ENCODE data around the gene SLX9.

SLX9 gene

DNA sequence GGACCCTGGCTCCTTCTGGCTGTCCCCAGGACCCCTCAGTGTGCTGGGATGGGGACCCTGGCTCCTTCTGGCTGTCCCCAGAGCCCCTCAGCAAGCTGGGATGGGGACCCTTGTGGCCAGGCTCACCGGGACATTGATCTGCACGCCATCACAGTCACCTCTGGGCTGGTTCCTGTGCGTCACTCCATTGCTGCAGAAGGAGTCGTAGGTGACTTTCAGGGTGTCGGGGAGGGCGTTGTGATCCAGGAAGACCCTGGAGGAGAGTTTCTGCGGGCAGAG lies 46.6 kb upstream of the SLX9 start:
- Histone ChIP-seq H3K79me2 (ENCODE audit: insufficient read depth, low read length) (no peaks in the 10 kb centered on the region), H3K9ac (ENCODE audit: low read length) (no peak overlapping the region), H2AFZ (ENCODE audit: low read length) (no peak overlapping the region), H3F3A (ENCODE audit: insufficient read depth, low read length) (no peaks in the 10 kb centered on the region), H3K27ac (ENCODE audit: low read depth, low read length, poor library complexity, severe bottlenecking) (no peak overlapping the region), H3K36me3 (ENCODE audit: insufficient read depth, low read length) (no peaks in the 10 kb centered on the region), H3K9me3 (ENCODE audit: low read length) (no peaks in the 10 kb centered on the region), H3K4me1 (ENCODE audit: insufficient read depth, low read length, severe bottlenecking) (no peaks in the 10 kb centered on the region), H3K4me2 (ENCODE audit: low read length) (no peak overlapping the region), H4K20me1 (ENCODE audit: insufficient read depth, low read length) (no peaks in the 10 kb centered on the region), H3K4me3 (ENCODE audit: low read depth, low read length, poor library complexity, severe bottlenecking) (no peak overlapping the region), H3K9me2 (ENCODE audit: low read depth, low read length) (no peaks in the 10 kb centered on the region), H3K27me3 (ENCODE audit: insufficient read depth, low read length) (peaks cover 8% of the 10 kb centered on the region)
- TF ChIP-seq EZH2 (IDR thresholded peaks at IDR 0.05; ENCODE audit: borderline replicate concordance, low read length) = no peak
- TF ChIP-seq, protein P1, sequence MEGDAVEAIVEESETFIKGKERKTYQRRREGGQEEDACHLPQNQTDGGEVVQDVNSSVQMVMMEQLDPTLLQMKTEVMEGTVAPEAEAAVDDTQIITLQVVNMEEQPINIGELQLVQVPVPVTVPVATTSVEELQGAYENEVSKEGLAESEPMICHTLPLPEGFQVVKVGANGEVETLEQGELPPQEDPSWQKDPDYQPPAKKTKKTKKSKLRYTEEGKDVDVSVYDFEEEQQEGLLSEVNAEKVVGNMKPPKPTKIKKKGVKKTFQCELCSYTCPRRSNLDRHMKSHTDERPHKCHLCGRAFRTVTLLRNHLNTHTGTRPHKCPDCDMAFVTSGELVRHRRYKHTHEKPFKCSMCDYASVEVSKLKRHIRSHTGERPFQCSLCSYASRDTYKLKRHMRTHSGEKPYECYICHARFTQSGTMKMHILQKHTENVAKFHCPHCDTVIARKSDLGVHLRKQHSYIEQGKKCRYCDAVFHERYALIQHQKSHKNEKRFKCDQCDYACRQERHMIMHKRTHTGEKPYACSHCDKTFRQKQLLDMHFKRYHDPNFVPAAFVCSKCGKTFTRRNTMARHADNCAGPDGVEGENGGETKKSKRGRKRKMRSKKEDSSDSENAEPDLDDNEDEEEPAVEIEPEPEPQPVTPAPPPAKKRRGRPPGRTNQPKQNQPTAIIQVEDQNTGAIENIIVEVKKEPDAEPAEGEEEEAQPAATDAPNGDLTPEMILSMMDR (IDR thresholded peaks at IDR 0.05; ENCODE audit: low read length) = no peak

DNA sequence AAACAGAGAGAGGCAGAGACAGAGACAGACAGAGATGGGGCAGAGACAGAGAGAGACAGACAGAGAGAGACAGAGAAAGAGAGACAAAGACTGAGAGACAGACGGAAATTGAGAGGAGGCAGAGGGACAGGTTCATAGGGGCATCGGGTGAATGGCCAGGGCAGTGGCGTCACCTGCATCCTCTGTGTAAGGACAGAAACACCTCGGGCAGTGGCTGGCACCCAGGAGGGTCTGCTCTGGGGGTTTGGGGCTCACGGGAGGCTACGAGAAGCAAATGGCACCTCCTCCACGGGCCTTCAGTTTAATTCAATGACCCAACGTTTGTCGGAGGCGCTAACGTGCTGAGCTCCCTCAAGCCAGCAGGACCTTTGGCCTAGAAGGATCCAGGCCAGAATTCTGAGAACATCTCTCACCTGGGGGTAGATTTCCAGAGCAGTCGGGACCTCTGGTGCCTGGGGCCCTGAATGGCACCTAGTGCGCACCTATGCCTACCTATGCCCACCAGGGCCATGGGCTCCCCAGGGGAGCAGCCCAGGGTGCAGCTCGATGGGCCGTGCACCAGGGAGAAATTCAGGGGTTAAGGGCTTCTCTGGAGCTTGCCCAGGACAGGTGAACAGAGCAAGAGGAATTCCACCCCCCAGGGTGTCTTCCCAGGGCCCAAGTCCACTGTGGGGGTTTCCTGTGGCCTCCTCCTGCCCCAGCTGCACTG lies 45.7 kb upstream of the SLX9 start:
- no peaks in the 10 kb centered on the region for H3K79me2 ChIP-seq (ENCODE audit: insufficient read depth, low read length)
- no peak overlapping the region for H3K4me3 ChIP-seq (ENCODE audit: low read depth, low read length, poor library complexity, severe bottlenecking)
- H3K27me3 ChIP-seq (ENCODE audit: insufficient read depth, low read length) = peaks cover 8% of the 10 kb centered on the region
- no peaks in the 10 kb centered on the region for H3K9me3 ChIP-seq (ENCODE audit: low read length)
- no peaks in the 10 kb centered on the region for H3F3A ChIP-seq (ENCODE audit: insufficient read depth, low read length)
- no peaks in the 10 kb centered on the region for H3K4me1 ChIP-seq (ENCODE audit: insufficient read depth, low read length, severe bottlenecking)
- H3K4me2 ChIP-seq (ENCODE audit: low read length) = no peak overlapping the region
- no peak overlapping the region for H2AFZ ChIP-seq (ENCODE audit: low read length)
- no peak overlapping the region for H3K9ac ChIP-seq (ENCODE audit: low read length)
- no peaks in the 10 kb centered on the region for H4K20me1 ChIP-seq (ENCODE audit: insufficient read depth, low read length)
- no peak overlapping the region for H3K27ac ChIP-seq (ENCODE audit: low read depth, low read length, poor library complexity, severe bottlenecking)
- no peaks in the 10 kb centered on the region for H3K36me3 ChIP-seq (ENCODE audit: insufficient read depth, low read length)
- no peaks in the 10 kb centered on the region for H3K9me2 ChIP-seq (ENCODE audit: low read depth, low read length)
- TF ChIP-seq, protein P1 (IDR thresholded peaks at IDR 0.05; ENCODE audit: low read length) = no peak
- TF ChIP-seq EZH2 (IDR thresholded peaks at IDR 0.05; ENCODE audit: borderline replicate concordance, low read length) = no peak

DNA sequence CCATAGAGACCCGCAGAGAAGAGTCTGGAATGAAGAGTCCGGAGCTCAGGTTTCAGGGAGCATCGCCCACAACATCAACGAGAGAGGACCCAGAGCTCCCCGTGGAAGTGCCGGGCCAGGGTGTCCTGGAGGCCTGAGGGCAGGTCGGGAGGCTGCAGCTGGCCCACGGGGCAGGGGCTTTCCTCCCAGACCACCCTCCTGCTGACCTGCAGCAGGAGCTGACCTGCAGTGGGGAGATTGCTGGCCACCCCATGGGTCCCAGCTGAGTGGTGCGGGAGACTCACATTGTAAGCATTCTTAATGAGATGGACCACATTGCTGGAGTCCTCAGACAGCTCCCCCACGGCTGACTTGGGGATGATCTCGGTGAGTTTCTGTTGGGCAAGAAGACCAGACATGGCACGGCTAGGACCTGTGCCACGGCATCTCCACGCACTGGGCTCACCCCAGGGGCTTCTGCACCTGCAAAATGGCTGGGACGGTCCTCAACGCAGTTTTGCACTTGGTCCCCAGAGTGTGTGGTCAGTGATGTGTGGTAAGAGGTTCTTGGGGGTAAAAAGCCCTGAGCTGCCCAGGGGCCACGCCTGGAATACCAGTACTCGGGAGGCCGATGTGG lies 45.0 kb upstream of the SLX9 start:
- Histone ChIP-seq H4K20me1 (ENCODE audit: insufficient read depth, low read length) (no peaks in the 10 kb centered on the region), H3K27ac (ENCODE audit: low read depth, low read length, poor library complexity, severe bottlenecking) (no peak overlapping the region), H3K4me1 (ENCODE audit: insufficient read depth, low read length, severe bottlenecking) (no peaks in the 10 kb centered on the region), H3K9me2 (ENCODE audit: low read depth, low read length) (no peaks in the 10 kb centered on the region), H3K9ac (ENCODE audit: low read length) (no peak overlapping the region), H3K27me3 (ENCODE audit: insufficient read depth, low read length) (peaks cover 8% of the 10 kb centered on the region), H3K79me2 (ENCODE audit: insufficient read depth, low read length) (no peaks in the 10 kb centered on the region), H3F3A (ENCODE audit: insufficient read depth, low read length) (no peaks in the 10 kb centered on the region), H2AFZ (ENCODE audit: low read length) (no peak overlapping the region), H3K4me3 (ENCODE audit: low read depth, low read length, poor library complexity, severe bottlenecking) (no peak overlapping the region), H3K9me3 (ENCODE audit: low read length) (no peaks in the 10 kb centered on the region), H3K36me3 (ENCODE audit: insufficient read depth, low read length) (no peaks in the 10 kb centered on the region), H3K4me2 (ENCODE audit: low read length) (no peak overlapping the region)
- TF ChIP-seq EZH2 (IDR thresholded peaks at IDR 0.05; ENCODE audit: borderline replicate concordance, low read length) = no peak
- TF ChIP-seq, protein P1 (IDR thresholded peaks at IDR 0.05; ENCODE audit: low read length) = no peak
